DND-41 (cell line): ENCODE results near the gene FTO.

Source experiments
- ATAC-seq: fragments of 200-7000 bp; cut with Tn5 transposase; 3 replicates; pipeline ENCODE4 v1.9.1; 2021; ENCODE audit warnings: low read depth; ENCODE audit not compliant: insufficient read depth
- DNase-seq: peaks from one replicate; pipeline ENCODE4 v3.0.0-alpha.2; 2020
- H2AFZ ChIP-seq: 2 replicates; pipeline ENCODE4 v1.6.0; 2012; ENCODE audit warnings: low read depth, low read length
- H3K27ac ChIP-seq: 2 replicates; pipeline ENCODE4 v1.5.1; 2012; ENCODE audit warnings: low read length, inconsistent platforms
- H3K27me3 ChIP-seq: fragments of 200-600 bp; sonication (generic); 2 replicates; pipeline ENCODE4 v1.6.0; 2012; ENCODE audit warnings: low read length, mild to moderate bottlenecking, inconsistent platforms; ENCODE audit not compliant: insufficient read depth, poor library complexity
- H3K36me3 ChIP-seq: 2 replicates; pipeline ENCODE4 v1.5.1; 2012; ENCODE audit warnings: low read length, inconsistent platforms; ENCODE audit not compliant: insufficient read depth
- H3K4me1 ChIP-seq: 2 replicates; pipeline ENCODE4 v1.5.1; 2012; ENCODE audit warnings: mild to moderate bottlenecking, low read length; ENCODE audit not compliant: insufficient read depth
- H3K4me2 ChIP-seq: 2 replicates; pipeline ENCODE4 v1.6.0; 2012; ENCODE audit warnings: mild to moderate bottlenecking, moderate library complexity, low read length, inconsistent platforms; ENCODE audit not compliant: insufficient read depth
- H3K4me3 ChIP-seq, 2 experiments: fragments of 200-600 bp in 1 of 2; shearing (Covaris generic) in 1 of 2; 2 replicates each; pipeline ENCODE4 v1.5.1; 2012 to 2016; ENCODE audit warnings: inconsistent platforms in 2 of 2, low read length in 2 of 2, mild to moderate bottlenecking in 2 of 2, low read depth in 1 of 2, moderate library complexity in 1 of 2
- H3K79me2 ChIP-seq: 2 replicates; pipeline ENCODE4 v1.6.0; 2012; ENCODE audit warnings: low read length, inconsistent platforms; ENCODE audit not compliant: insufficient read depth
- H3K9ac ChIP-seq: 2 replicates; pipeline ENCODE4 v1.6.0; 2012; ENCODE audit warnings: low read depth, mild to moderate bottlenecking, inconsistent platforms, low read length, moderate library complexity
- H3K9me3 ChIP-seq: 2 replicates; pipeline ENCODE4 v1.5.1; 2012; ENCODE audit warnings: low read length, moderate library complexity, mild to moderate bottlenecking, inconsistent platforms; ENCODE audit not compliant: insufficient read depth, severe bottlenecking
- H4K20me1 ChIP-seq: 2 replicates; pipeline ENCODE4 v1.6.0; 2012; ENCODE audit warnings: low read length; ENCODE audit not compliant: insufficient read depth
- CTCF ChIP-seq: IDR thresholded peaks from 2 replicates; pipeline ENCODE4 v1.5.1; 2012; ENCODE audit warnings: borderline replicate concordance, low read length, moderate library complexity, mild to moderate bottlenecking; ENCODE audit not compliant: poor library complexity, severe bottlenecking; ENCODE audit errors: extremely low read depth
- EZH2 ChIP-seq: IDR thresholded peaks from 3 replicates; pipeline ENCODE4 v1.6.1; 2012; ENCODE audit warnings: borderline replicate concordance, low read depth, mild to moderate bottlenecking, moderate library complexity, low read length, inconsistent platforms; ENCODE audit not compliant: severe bottlenecking

The FTO gene

GRCh38 chr16:53743149-53743566, 39.2 kb downstream of the FTO start:
- Histone ChIP-seq H3K27ac (no peak overlapping the region), H3K79me2 (peaks cover 82% of the 10 kb centered on the region), H3K9me3 (no peaks in the 10 kb centered on the region), H4K20me1 (peaks cover 15% of the 10 kb centered on the region; the same call in 1 of the 2 replicates), H3K36me3 (no peaks in the 10 kb centered on the region), H3K4me3 (no peak overlapping the region), H3K4me1 (0 out of 2 replicates have a peak, but pooled peaks cover 5% of the 10 kb centered on the region), H3K4me2 (no peak overlapping the region), H3K9ac (no peak overlapping the region), H2AFZ (no peak overlapping the region), H3K27me3 (no peaks in the 10 kb centered on the region)
- TF ChIP-seq CTCF (peak; percentile 72), EZH2 (no peak)
- DNase-seq (peak; percentile 37), ATAC-seq (peak; percentile 73)

GRCh38 chr16:53744449-53744848, 40.5 kb downstream of the FTO start:
- no peak overlapping the region for H3K27ac ChIP-seq
- H3K4me2 ChIP-seq = no peak overlapping the region
- ATAC-seq (peak; percentile 58; the same call in 2 of the 3 replicates), DNase-seq (peak; percentile 12)
- H4K20me1 ChIP-seq = peaks cover 11% of the 10 kb centered on the region; the same call in 1 of the 2 replicates
- H3K79me2 ChIP-seq = peaks cover 84% of the 10 kb centered on the region
- H3K4me1 ChIP-seq = 0 out of 2 replicates have a peak, but pooled peaks cover 5% of the 10 kb centered on the region
- no peak overlapping the region for H3K9ac ChIP-seq
- H3K36me3 ChIP-seq = no peaks in the 10 kb centered on the region
- H3K4me3 ChIP-seq = no peak overlapping the region
- H3K9me3 ChIP-seq = no peaks in the 10 kb centered on the region
- H3K27me3 ChIP-seq = no peaks in the 10 kb centered on the region
- no peak overlapping the region for H2AFZ ChIP-seq
- TF ChIP-seq EZH2 (no peak), CTCF (no peak)

GRCh38 chr16:53745086-53745485, 41.1 kb downstream of the FTO start:
- Histone ChIP-seq H3K9me3 (no peaks in the 10 kb centered on the region), H3K27ac (no peak overlapping the region), H3K4me1 (0 out of 2 replicates have a peak, but pooled peaks cover 5% of the 10 kb centered on the region), H2AFZ (no peak overlapping the region), H3K9ac (no peak overlapping the region), H4K20me1 (peaks cover 11% of the 10 kb centered on the region; the same call in 1 of the 2 replicates), H3K27me3 (no peaks in the 10 kb centered on the region), H3K4me3 (no peak overlapping the region), H3K4me2 (no peak overlapping the region), H3K36me3 (no peaks in the 10 kb centered on the region), H3K79me2 (peaks cover 87% of the 10 kb centered on the region)
- no peak for DNase-seq
- ATAC-seq = no peak
- TF ChIP-seq CTCF = no peak
- no peak for TF ChIP-seq EZH2

GRCh38 chr16:53745753-53746266, 41.9 kb downstream of the FTO start:
- peaks cover 11% of the 10 kb centered on the region; the same call in 1 of the 2 replicates for H4K20me1 ChIP-seq
- DNase-seq (no peak), ATAC-seq (0 out of 3 replicates have a peak, but pooled peaks have one; percentile 19)
- no peak overlapping the region for H3K9ac ChIP-seq
- H3K4me1 ChIP-seq = 0 out of 2 replicates have a peak, but pooled peaks cover 5% of the 10 kb centered on the region
- no peak overlapping the region for H3K4me3 ChIP-seq
- no peak overlapping the region for H3K27ac ChIP-seq
- no peak overlapping the region for H3K4me2 ChIP-seq
- no peaks in the 10 kb centered on the region for H3K27me3 ChIP-seq
- H3K36me3 ChIP-seq = no peaks in the 10 kb centered on the region
- no peak for TF ChIP-seq CTCF
- no peak for TF ChIP-seq EZH2
- H3K79me2 ChIP-seq = peaks cover 86% of the 10 kb centered on the region
- H3K9me3 ChIP-seq = no peaks in the 10 kb centered on the region
- H2AFZ ChIP-seq = no peak overlapping the region
